CD1c-positive myeloid dendritic cell (primary cell): ENCODE results near the gene HYPK.
"Not testable (repeated sequence)": the region's sequence is repeated elsewhere in the genome, so short reads cannot be mapped to it uniquely, and the experiment has no call there.

Experiments used
- DNase-seq: peaks from one replicate; pipeline ENCODE4 v3.0.0-alpha.2; 2016; ENCODE audit errors: extremely low spot score

The HYPK gene

GRCh38 chr15:43795997-43796396, 4.4 kb upstream of the HYPK start:
- no peak for DNase-seq

- no peak for DNase-seq
These were observed 3.8 kb upstream of the HYPK start for GRCh38 chr15:43796566-43796965.

GRCh38 chr15:43799209-43799944, 1.0 kb upstream of the HYPK start:
- DNase-seq = no peak

- no peak for DNase-seq
These were observed 484 bp upstream of the HYPK start, which contains the start of gene SERINC4 for GRCh38 chr15:43799945-43800285. Gene SERINC4, minus strand, starts transcription at chr15:43800220. Its CDS starts 234 bp downstream, at chr15:43799986.

GRCh38 chr15:43802676-43803075, 2.3 kb downstream of the HYPK start:
- DNase-seq = not testable (repeated sequence)

- DNase-seq = no peak
These were observed 8.1 kb downstream of the HYPK start for GRCh38 chr15:43808435-43808950.

GRCh38 chr15:43808960-43809678, 8.7 kb downstream of the HYPK start:
- DNase-seq = peak; percentile 79

GRCh38 chr15:43815064-43815463, 14.7 kb downstream of the HYPK start:
- DNase-seq = not testable (repeated sequence)

- no peak for DNase-seq
These were observed 21.1 kb downstream of the HYPK start for GRCh38 chr15:43821505-43821904.

- DNase-seq = peak; percentile 98
These were observed 24.2 kb downstream of the HYPK start, which contains the start of gene MFAP1 for GRCh38 chr15:43824302-43825246. Gene MFAP1, minus strand, starts transcription at chr15:43824690. Its CDS starts 121 bp downstream, at chr15:43824569.

- not testable (repeated sequence) for DNase-seq
These were observed 24.9 kb downstream of the HYPK start for GRCh38 chr15:43825305-43825704.

GRCh38 chr15:43826029-43826507, 25.7 kb downstream of the HYPK start:
- no peak for DNase-seq

- DNase-seq = peak; percentile 89
These were observed 26.3 kb downstream of the HYPK start, which contains the start of gene WDR76 for GRCh38 chr15:43826508-43827341. Gene WDR76, plus strand, starts transcription at chr15:43827002. Its CDS starts 31 bp downstream, at chr15:43827033.

GRCh38 chr15:43828061-43828657, 27.8 kb downstream of the HYPK start:
- DNase-seq = no peak

GRCh38 chr15:43829951-43830540, 29.6 kb downstream of the HYPK start:
- not testable (repeated sequence) for DNase-seq

GRCh38 chr15:43830691-43831275, 30.4 kb downstream of the HYPK start:
- DNase-seq = not testable (repeated sequence)

GRCh38 chr15:43831519-43832052, 31.2 kb downstream of the HYPK start:
- DNase-seq = not testable (repeated sequence)

GRCh38 chr15:43832485-43832884, 32.1 kb downstream of the HYPK start:
- not testable (repeated sequence) for DNase-seq

- DNase-seq = no peak
These were observed 45.0 kb downstream of the HYPK start for GRCh38 chr15:43845421-43845820.
